Stromal cell of bone marrow (primary cell): Measurements from ENCODE around the gene TBXAS1.
A peak's percentile ranks its signal among the peaks of the same experiment; 100 is the strongest.
"Not testable (repeated sequence)": the region's sequence is repeated elsewhere in the genome, so short reads cannot be mapped to it uniquely, and the experiment has no call there.

Source experiments
- DNase-seq: peaks from one replicate; pipeline ENCODE4 v3.0.0-alpha.2; 2012; ENCODE audit warnings: low read depth

TBXAS1 gene

GRCh38 chr7:139893461-139893860 is 64.4 kb downstream of the TBXAS1 start:
- no peak for DNase-seq

GRCh38 chr7:139893999-139894398 is 64.9 kb downstream of the TBXAS1 start:
- DNase-seq = no peak

- no peak for DNase-seq
These were observed 66.2 kb downstream of the TBXAS1 start for GRCh38 chr7:139895141-139895829.

- DNase-seq = no peak
These were observed 67.2 kb downstream of the TBXAS1 start for GRCh38 chr7:139896288-139896687.

GRCh38 chr7:139896831-139897230 is 67.8 kb downstream of the TBXAS1 start:
- DNase-seq = no peak

DNA sequence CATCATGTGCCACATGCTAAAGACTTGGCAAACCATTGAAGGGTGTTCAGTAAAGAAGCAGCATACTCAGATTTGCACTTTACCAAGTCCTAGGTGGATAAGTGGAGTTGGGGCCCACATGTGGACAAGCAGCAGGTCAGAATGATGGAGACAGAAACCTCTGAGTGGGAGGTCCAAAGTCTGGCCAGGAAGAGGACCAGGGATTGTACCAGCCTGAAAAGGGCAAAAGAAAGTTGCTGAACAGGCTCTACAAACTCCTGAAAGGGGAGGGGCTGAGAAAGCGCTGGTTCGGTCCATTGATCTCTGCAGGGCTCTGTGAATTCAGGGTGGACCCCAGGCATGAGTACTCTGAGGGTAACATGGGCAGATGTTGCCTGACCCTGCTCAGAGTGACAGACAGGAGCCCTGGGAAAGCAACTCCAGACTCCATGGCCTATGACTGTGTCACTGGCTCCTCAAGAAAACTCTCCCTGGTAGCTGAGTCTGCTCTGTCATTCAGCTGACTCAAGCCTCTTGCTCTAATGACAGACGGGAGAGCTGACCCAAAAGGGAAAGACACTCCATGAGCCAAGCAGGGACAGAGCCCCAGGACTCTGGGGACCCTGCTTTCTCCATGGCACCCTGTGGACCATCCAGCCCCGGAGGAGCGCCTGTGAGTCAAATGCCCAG is 68.5 kb downstream of the TBXAS1 start:
- no peak for DNase-seq

DNA sequence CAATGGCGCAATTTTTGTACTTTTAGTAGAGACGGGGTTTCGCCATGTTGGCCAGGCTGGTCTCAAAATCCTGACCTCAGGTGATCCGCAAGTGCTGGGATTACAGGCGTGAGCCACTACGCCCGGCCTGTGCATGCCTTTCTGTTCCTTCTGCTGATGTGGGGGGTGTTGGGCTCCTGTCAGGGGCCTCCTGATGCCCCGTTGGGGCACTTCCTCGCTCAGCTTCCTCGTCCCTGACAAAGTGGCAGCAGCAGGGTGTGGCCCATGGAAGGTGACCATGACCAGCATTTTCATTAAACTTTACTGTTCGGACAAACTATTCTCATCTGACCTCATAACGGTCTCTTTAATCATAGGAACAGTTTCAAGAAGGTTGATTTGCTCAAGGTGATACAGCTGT is 69.4 kb downstream of the TBXAS1 start:
- no peak for DNase-seq

- DNase-seq = no peak
These were observed 70.4 kb downstream of the TBXAS1 start for GRCh38 chr7:139899328-139899955.

DNA sequence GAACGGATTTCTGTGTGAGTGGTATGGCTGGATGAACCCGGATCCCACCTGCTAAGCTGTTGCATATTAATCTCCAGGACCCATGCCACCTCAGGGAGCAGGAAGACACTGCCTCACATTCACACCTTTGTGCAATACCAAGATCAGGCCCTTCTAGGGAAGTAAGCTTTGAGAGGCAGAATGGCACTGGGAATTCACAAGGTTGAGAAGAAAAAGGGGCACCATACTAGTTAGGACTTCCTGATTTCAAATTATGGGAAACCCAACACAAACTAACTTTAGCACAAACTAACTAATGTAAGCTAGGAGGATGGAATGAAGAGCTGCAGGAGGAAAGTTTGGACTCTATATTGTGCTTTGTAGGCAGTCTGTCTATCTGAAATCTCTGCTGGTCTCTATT is 71.3 kb downstream of the TBXAS1 start:
- DNase-seq = no peak

DNA sequence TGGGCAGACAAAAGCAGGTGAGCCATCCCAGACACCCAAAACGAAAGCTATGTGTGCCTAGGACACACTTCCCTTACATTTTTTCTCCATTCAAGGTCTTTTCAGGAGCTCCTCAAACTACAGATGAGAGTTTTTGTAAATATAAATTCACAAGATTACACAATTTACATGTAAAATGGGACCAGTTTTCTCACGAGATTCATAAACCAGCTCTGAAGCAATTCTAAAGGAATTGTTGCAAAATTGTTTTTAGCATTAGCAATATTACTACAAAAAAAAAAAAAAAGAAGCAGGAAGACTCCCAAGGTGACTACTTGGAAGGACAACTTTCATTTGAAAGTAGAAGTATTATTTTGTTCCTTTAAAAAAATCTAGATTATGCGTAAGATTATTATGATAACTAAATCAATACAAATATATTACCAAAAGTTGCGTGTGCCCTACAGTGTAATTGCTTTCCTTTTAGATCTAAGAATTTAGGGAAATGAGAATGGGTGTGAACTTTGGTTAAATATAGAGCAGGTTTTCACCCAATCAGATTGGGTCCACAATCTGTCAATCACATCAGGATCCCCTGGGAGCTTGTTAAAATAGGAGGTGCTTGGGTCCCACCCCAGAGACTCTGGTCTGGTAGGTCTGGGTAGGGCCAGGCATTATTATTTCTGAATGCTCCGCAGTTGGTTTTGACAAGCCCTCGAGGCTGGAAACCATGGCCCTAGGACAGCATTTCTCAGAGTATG is 72.2 kb downstream of the TBXAS1 start:
- DNase-seq = no peak

DNA sequence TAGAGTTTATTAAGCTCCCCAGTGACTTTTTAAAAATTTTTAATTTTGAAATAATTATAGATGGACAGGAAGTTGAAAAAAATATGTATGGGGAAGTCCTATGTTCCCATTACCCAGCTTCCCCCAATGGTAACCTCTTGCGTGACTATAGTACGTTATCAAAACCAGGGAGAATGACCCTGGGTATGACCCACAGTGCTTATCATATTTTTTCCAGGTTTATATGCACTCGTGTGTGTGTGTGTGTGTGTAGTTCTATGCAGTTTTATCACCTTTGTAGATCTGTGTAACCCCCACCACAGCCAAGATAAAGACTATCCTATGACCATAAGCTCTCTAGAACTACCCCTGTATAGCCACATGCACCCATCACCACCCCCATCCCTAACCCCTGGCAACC is 72.8 kb downstream of the TBXAS1 start:
- DNase-seq = no peak

DNA sequence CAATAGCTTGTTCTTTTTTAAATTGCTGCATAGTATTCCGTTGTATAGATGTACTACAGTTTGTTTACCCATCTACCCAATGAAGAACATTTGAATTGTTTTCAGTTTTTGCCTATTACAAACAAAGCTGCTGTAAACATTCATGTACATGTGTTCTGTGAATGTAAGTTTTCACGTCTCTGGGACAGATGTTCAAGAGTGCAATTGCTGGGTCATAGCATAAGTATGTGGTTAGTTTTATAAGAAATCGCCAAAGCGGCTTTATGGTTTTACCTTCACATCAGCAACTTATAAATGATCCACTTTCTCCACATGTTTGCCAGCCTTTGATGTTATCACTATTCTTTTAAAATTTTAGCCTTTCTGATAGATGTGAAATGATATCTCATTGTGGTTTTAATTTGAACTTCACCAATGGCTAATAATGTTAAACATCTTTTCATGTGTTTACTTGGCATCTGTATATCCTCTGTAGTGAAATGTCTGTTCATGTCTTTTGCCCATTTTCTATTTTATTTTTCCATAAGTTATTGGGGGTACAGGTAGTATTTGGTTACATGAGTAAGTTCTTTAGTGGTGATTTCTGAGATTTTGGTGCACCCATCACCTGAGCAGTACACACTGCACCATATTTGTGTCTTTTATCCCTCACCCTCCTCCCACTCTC is 73.5 kb downstream of the TBXAS1 start:
- no peak for DNase-seq

GRCh38 chr7:139903103-139903477 is 74.0 kb downstream of the TBXAS1 start:
- DNase-seq = not testable (repeated sequence)

DNA sequence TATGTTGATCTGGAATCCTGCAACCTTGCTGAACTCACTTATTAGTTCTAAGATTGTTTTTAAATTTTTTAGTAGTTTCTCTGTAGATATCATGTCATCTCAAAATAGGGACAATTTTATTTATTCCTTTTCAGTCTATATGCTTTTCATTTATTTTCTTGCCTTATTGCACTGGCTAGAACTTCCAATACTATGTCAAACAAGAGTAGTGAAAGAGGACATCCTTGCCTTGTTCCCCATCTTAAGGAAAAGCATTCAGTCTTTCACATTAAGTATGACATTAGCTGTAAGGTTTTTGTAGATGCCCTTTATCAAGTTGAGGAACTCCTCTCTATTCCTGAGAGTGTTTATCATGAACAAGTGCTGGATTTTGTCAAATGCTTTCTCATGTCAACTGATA is 77.8 kb downstream of the TBXAS1 start:
- no peak for DNase-seq

GRCh38 chr7:139908792-139909191 is 79.7 kb downstream of the TBXAS1 start:
- DNase-seq = no peak

DNA sequence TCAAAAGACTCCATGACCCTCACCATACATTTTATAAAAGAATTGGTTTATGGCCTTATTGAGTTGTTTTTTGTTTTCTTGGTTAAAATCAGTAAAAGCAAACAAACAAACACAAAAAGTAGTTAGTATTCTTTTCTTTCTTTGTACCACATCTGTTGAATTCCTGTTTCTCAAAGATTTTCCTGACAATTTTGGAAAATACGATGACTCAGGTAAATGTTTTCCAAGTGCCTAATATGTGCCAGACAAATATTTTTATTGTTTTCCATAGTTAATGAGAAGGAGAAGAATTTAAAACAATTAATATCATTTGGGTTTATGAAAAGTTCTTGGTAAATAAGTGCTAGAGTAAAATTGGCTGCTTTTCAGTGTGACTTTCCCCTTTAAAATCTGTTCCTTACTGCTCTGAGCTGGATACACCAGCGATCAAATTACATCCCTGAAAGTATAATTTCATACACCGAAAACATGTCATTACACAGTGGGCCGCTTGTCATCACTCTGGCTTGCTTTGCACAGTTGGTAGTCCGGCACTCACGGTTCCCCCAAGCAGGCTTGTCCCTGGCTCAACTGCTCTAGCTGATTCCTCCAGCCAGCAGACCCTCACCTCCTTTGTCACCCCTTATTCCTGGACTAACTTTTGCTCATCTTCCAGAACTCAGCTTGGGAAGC is 80.5 kb downstream of the TBXAS1 start:
- DNase-seq = peak; percentile 69

DNA sequence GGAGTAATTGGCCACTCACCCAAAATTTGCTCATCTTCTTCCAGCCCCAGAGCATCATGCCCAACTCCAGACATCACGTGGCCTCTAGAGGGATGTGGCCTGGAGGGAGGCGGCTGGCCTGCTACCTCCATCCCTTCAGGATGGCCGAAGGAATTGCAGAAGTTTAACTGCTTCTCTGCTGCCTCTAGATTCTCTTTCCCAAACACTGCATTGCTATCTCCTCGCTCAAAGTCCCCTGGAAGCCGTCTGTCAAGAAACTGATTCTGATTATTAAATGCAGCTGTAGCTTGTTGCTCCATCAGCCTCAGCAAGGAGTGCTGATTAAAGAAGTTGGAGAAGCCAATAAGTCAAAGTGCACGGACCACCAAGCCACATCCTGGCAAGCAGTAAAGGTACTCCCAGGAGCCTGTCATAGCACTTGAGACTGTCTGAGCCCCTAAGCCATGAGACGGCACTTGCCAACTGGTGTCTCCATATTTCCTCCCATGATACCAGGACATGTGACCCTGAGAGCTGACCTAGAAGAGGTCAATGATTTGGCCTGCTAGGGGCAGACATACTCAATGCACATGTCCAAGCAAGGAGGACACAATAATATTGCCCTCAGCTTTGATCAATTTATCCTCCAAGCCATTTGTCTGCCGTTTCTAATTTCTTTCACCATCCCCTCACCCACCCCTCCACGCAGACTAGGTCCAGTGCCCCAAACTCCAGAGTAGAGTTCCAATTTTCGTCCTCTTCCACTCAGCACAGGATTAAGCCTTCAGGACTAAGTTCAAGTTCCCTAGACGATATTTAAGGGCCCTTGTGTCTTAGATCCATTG is 84.2 kb downstream of the TBXAS1 start:
- DNase-seq = no peak

DNA sequence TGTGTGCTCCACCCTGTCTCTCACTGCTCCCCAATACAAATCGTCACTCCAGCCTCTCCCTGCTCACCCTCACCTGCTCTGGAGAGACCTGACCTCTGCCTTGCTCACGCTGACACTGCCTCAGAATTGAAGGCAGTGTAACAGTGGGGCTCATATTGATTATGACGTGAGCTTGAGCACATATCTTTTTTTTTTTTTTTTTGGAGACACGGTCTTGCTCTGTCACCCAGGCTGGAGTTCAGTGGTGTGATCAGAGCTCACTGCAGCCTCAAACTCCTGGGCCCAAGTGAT is 84.7 kb downstream of the TBXAS1 start:
- no peak for DNase-seq

- peak; percentile 42 for DNase-seq
These were observed 85.5 kb downstream of the TBXAS1 start for GRCh38 chr7:139914306-139915267.
